ENCODE measurements around the gene ZFP62. TPM values are rescaled to one million over a fixed set of nuclear protein-coding genes. Genes with fewer than 3 reads are reported as not detected.

The ZFP62 gene
- total RNA-seq, 2 experiments from 2014 or later: 42.3 to 42.7 TPM

GRCh38 chr5:180875860-180876426 lies 14.9 kb upstream of the ZFP62 start:
- no peak overlapping the region for H3K27ac Mint-ChIP-seq

GRCh38 chr5:180874804-180875582 lies 13.9 kb upstream of the ZFP62 start:
- peaks cover 7% of the 10 kb centered on the region for H3K27me3 Mint-ChIP-seq
- POLR2A ChIA-PET: no interaction called here
- peaks cover 3% of the 10 kb centered on the region for H3K4me1 Mint-ChIP-seq
- H3K4me3 Mint-ChIP-seq: no peak overlapping the region
- no peak overlapping the region for H3K27ac Mint-ChIP-seq
- no peaks in the 10 kb centered on the region for H3K36me3 Mint-ChIP-seq
- H3K9me3 Mint-ChIP-seq: peaks cover 2% of the 10 kb centered on the region
- ATAC-seq (ENCODE audit: low read depth) (no peak), DNase-seq (no peak)

More at GRCh38 chr5:180875860-180876426, 14.9 kb upstream of the ZFP62 start:
- DNase-seq (no peak), ATAC-seq (ENCODE audit: low read depth) (no peak)
- no peaks in the 10 kb centered on the region for H3K36me3 Mint-ChIP-seq
- no peak overlapping the region for H3K4me3 Mint-ChIP-seq
- peaks cover 2% of the 10 kb centered on the region for H3K27me3 Mint-ChIP-seq
- H3K4me1 Mint-ChIP-seq: peaks cover 3% of the 10 kb centered on the region
- peaks cover 2% of the 10 kb centered on the region for H3K9me3 Mint-ChIP-seq
- POLR2A ChIA-PET: no interaction called here

- Mint-ChIP-seq H3K27ac (no peak overlapping the region), H3K36me3 (no peaks in the 10 kb centered on the region), H3K4me1 (peaks cover 6% of the 10 kb centered on the region), H3K4me3 (no peak overlapping the region), H3K9me3 (peaks cover 2% of the 10 kb centered on the region), H3K27me3 (peaks cover 8% of the 10 kb centered on the region)
- POLR2A ChIA-PET: no interaction called here
- no peak for DNase-seq
- no peak for ATAC-seq (ENCODE audit: low read depth)
Observed at GRCh38 chr5:180873615-180874520, 12.8 kb upstream of the ZFP62 start.

- Mint-ChIP-seq H3K27ac (no peak overlapping the region), H3K4me1 (peaks cover 9% of the 10 kb centered on the region), H3K36me3 (no peaks in the 10 kb centered on the region), H3K9me3 (no peaks in the 10 kb centered on the region), H3K27me3 (peaks cover 14% of the 10 kb centered on the region), H3K4me3 (no peak overlapping the region)
- no peak for DNase-seq
- POLR2A ChIA-PET: no interaction called here
- ATAC-seq (ENCODE audit: low read depth): no peak
Observed at GRCh38 chr5:180872419-180872818, 11.3 kb upstream of the ZFP62 start.

GRCh38 chr5:180870276-180871068 lies 9.4 kb upstream of the ZFP62 start:
- Mint-ChIP-seq H3K4me1 (peaks cover 9% of the 10 kb centered on the region), H3K36me3 (no peaks in the 10 kb centered on the region), H3K9me3 (no peaks in the 10 kb centered on the region), H3K4me3 (no peak overlapping the region), H3K27me3 (peaks cover 19% of the 10 kb centered on the region), H3K27ac (no peak overlapping the region)
- DNase-seq (no peak), ATAC-seq (ENCODE audit: low read depth) (no peak)
- POLR2A ChIA-PET: no interaction called here

GRCh38 chr5:180869587-180869986 lies 8.5 kb upstream of the ZFP62 start:
- H3K4me1 Mint-ChIP-seq: peaks cover 9% of the 10 kb centered on the region
- H3K4me3 Mint-ChIP-seq: no peak overlapping the region
- no peaks in the 10 kb centered on the region for H3K36me3 Mint-ChIP-seq
- no peak overlapping the region for H3K27ac Mint-ChIP-seq
- DNase-seq (no peak), ATAC-seq (ENCODE audit: low read depth) (no peak)
- peaks cover 19% of the 10 kb centered on the region for H3K27me3 Mint-ChIP-seq
- H3K9me3 Mint-ChIP-seq: no peaks in the 10 kb centered on the region
- POLR2A ChIA-PET: no interaction called here

- DNase-seq (peak; percentile 65), ATAC-seq (ENCODE audit: low read depth) (peak; percentile 36)
- H3K9me3 Mint-ChIP-seq: no peaks in the 10 kb centered on the region
- peaks cover 19% of the 10 kb centered on the region for H3K27me3 Mint-ChIP-seq
- H3K36me3 Mint-ChIP-seq: no peaks in the 10 kb centered on the region
- H3K27ac Mint-ChIP-seq: no peak overlapping the region
- H3K4me3 Mint-ChIP-seq: no peak overlapping the region
- peaks cover 7% of the 10 kb centered on the region for H3K4me1 Mint-ChIP-seq
- POLR2A ChIA-PET: no interaction called here
Observed at GRCh38 chr5:180868960-180869359, 7.9 kb upstream of the ZFP62 start.

GRCh38 chr5:180866985-180867384 lies 5.9 kb upstream of the ZFP62 start:
- POLR2A ChIA-PET: no interaction called here
- H3K4me1 Mint-ChIP-seq: peaks cover 5% of the 10 kb centered on the region
- H3K9me3 Mint-ChIP-seq: no peaks in the 10 kb centered on the region
- H3K27ac Mint-ChIP-seq: no peak overlapping the region
- ATAC-seq (ENCODE audit: low read depth): no peak
- H3K4me3 Mint-ChIP-seq: no peak overlapping the region
- H3K36me3 Mint-ChIP-seq: no peaks in the 10 kb centered on the region
- H3K27me3 Mint-ChIP-seq: peaks cover 21% of the 10 kb centered on the region
- DNase-seq: no peak

GRCh38 chr5:180865981-180866695 lies 5.1 kb upstream of the ZFP62 start:
- Mint-ChIP-seq H3K4me1 (peaks cover 5% of the 10 kb centered on the region), H3K36me3 (no peaks in the 10 kb centered on the region), H3K27ac (no peak overlapping the region), H3K4me3 (no peak overlapping the region), H3K9me3 (no peaks in the 10 kb centered on the region), H3K27me3 (peaks cover 21% of the 10 kb centered on the region)
- DNase-seq: no peak
- no peak for ATAC-seq (ENCODE audit: low read depth)
- POLR2A ChIA-PET: no interaction called here

GRCh38 chr5:180862645-180863044 lies 1.6 kb upstream of the ZFP62 start:
- no peak overlapping the region for H3K4me3 Mint-ChIP-seq
- no peak overlapping the region for H3K27ac Mint-ChIP-seq
- H3K4me1 Mint-ChIP-seq: peaks cover 14% of the 10 kb centered on the region

GRCh38 chr5:180860273-180860886 lies 696 bp downstream of the ZFP62 start:
- peak overlapping the region; percentile 95 for H3K27ac Mint-ChIP-seq
- peaks cover 2% of the 10 kb centered on the region for H3K27me3 Mint-ChIP-seq
- peak; percentile 61 for DNase-seq
- POLR2A ChIA-PET: interaction anchor here (0.6 to 4.5 kb wide), 15 partner anchors 10 to 1128 kb away, joined by 3 to 62 read pairs (median 5); partner anchors contain the start of gene MGAT1
- ATAC-seq (ENCODE audit: low read depth): peak; percentile 71
- H3K4me3 Mint-ChIP-seq: peak overlapping the region; percentile 95
- H3K4me1 Mint-ChIP-seq: peaks cover 15% of the 10 kb centered on the region
- no peaks in the 10 kb centered on the region for H3K9me3 Mint-ChIP-seq
- H3K36me3 Mint-ChIP-seq: peaks cover 24% of the 10 kb centered on the region

More at GRCh38 chr5:180862645-180863044, 1.6 kb upstream of the ZFP62 start:
- DNase-seq (no peak), ATAC-seq (ENCODE audit: low read depth) (no peak)
- Mint-ChIP-seq H3K27me3 (peaks cover 6% of the 10 kb centered on the region), H3K36me3 (peaks cover 10% of the 10 kb centered on the region), H3K9me3 (no peaks in the 10 kb centered on the region)
- POLR2A ChIA-PET: interaction anchor here (4.5 kb wide), 1 partner anchor 32 kb away, joined by 62 read pairs; no protein-coding TSS in a partner anchor

- H3K4me3 Mint-ChIP-seq: no peak overlapping the region
- POLR2A ChIA-PET: interaction anchor here (0.7 to 4.5 kb wide), 2 partner anchors 26 to 27 kb away, joined by 3 to 62 read pairs; no protein-coding TSS in a partner anchor
- H3K4me1 Mint-ChIP-seq: peaks cover 17% of the 10 kb centered on the region
- H3K36me3 Mint-ChIP-seq: peaks cover 39% of the 10 kb centered on the region
- H3K9me3 Mint-ChIP-seq: no peaks in the 10 kb centered on the region
- H3K27ac Mint-ChIP-seq: no peak overlapping the region
- no peak for DNase-seq
- no peak for ATAC-seq (ENCODE audit: low read depth)
- peaks cover 2% of the 10 kb centered on the region for H3K27me3 Mint-ChIP-seq
Observed at GRCh38 chr5:180858586-180858985, 2.5 kb downstream of the ZFP62 start.

Data from activated naive CD8-positive, alpha-beta T cell treated with anti-CD3 and anti-CD28 coated beads, Interleukin-2, amount 10 ng/mL, durations not matched to agents 7 days and 5 days (primary cell).